Activated naive CD8-positive, alpha-beta T cell (primary cell): ENCODE measurements around the gene IQGAP2.

Experiments
- H3K27ac Mint-ChIP-seq: one replicate; pipeline ENCODE4 v1.8.0; 2021; ENCODE audit warnings: mixed read lengths
- H3K27me3 Mint-ChIP-seq: one replicate; pipeline ENCODE4 v1.8.0; 2021; ENCODE audit warnings: mixed read lengths
- H3K36me3 Mint-ChIP-seq: one replicate; pipeline ENCODE4 v1.8.0; 2021; ENCODE audit warnings: mixed read lengths
- H3K4me1 Mint-ChIP-seq: one replicate; pipeline ENCODE4 v1.8.0; 2021; ENCODE audit warnings: low read depth, mixed read lengths
- H3K4me3 Mint-ChIP-seq: one replicate; pipeline ENCODE4 v1.8.0; 2021; ENCODE audit warnings: mild to moderate bottlenecking, mixed read lengths
- H3K9me3 Mint-ChIP-seq: one replicate; pipeline ENCODE4 v1.8.0; 2021; ENCODE audit warnings: low read depth, mixed read lengths

Gene IQGAP2

GRCh38 chr5:76468635-76469425 lies 65.7 kb downstream of the IQGAP2 start:
- peak overlapping the region; percentile 72 for H3K27ac Mint-ChIP-seq
- H3K4me3 Mint-ChIP-seq = no peak overlapping the region
- H3K27me3 Mint-ChIP-seq = no peaks in the 10 kb centered on the region
- peaks cover 24% of the 10 kb centered on the region for H3K36me3 Mint-ChIP-seq
- peaks cover 68% of the 10 kb centered on the region for H3K4me1 Mint-ChIP-seq
- H3K9me3 Mint-ChIP-seq = no peaks in the 10 kb centered on the region

DNA sequence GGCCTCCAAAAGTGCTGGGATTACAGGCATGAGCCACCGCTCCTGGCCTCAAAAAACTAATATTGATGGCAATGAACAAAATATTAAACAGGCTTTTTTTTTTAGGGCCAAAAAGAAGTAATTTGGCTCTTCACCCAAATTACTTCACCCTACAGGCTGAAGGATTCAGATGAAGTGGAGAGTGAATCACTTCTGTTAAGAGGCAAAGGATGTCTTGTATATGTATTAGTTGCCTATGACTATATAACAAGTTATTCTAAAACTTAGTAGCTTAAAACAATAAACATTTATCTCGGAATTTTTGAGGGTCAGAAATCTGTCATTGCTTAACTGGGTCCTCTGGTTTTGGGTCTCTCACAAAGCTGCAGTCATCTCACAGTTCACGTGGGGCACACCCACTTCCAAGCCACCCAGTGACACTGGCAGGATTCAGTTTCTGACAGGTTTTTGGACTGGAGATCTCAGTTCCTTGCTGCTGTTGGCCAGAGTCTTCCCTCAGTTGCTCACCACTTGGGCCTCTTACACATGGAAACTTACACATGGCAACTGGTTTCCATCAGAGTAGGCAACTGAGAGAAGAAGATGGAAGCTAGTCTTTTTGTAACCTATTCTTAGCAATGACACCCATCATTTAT lies 66.7 kb downstream of the IQGAP2 start:
- Mint-ChIP-seq H3K9me3 (no peaks in the 10 kb centered on the region), H3K27me3 (no peaks in the 10 kb centered on the region), H3K4me1 (peaks cover 77% of the 10 kb centered on the region), H3K27ac (peak overlapping the region; percentile 34), H3K36me3 (peaks cover 21% of the 10 kb centered on the region), H3K4me3 (no peak overlapping the region)

DNA sequence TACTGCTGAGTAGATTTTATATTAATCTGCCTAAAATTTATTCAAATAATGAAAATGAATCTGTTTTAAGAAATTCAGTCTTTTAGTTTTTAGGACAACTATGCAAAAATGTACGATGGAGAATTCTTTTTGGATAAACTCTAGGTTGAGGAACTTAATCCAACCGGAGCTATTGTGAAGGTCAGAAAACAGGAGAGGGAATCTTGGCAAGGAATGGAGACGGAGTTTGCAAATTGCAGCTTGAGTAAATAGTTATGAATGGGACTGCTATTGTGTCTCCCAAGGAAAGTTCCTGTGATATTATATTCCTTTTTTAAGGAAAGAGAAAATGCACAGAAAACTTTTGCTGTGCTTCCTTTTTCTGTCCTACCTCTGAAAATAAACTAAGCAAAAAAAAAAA lies 67.9 kb downstream of the IQGAP2 start:
- peaks cover 86% of the 10 kb centered on the region for H3K4me1 Mint-ChIP-seq
- no peak overlapping the region for H3K4me3 Mint-ChIP-seq

DNA sequence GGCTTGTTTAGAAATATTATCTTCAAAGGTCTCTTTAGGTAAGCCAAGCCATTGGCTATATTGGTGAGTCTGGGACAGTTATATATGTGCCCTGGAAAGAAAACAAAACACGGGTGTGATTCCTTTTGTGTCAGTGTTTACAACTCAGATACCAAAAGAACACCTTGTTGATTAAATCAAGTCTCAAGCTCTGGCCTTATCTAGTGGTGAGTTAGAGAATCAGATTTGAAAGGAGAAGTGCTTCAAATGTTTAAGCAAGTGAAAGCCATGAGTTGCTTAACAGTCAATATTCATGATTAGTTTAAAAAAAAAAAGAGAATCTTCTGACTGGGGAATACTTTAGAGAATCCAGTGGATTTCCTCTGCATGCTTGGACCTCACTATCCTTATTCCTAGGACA lies 68.3 kb downstream of the IQGAP2 start:
- Mint-ChIP-seq H3K36me3 (peaks cover 14% of the 10 kb centered on the region), H3K4me1 (peaks cover 86% of the 10 kb centered on the region), H3K4me3 (no peak overlapping the region), H3K9me3 (no peaks in the 10 kb centered on the region), H3K27me3 (no peaks in the 10 kb centered on the region), H3K27ac (peak overlapping the region; percentile 90)

More for the DNA sequence above, 67.9 kb downstream of the IQGAP2 start:
- Mint-ChIP-seq H3K27ac (peak overlapping the region; percentile 90), H3K9me3 (no peaks in the 10 kb centered on the region), H3K27me3 (no peaks in the 10 kb centered on the region), H3K36me3 (peaks cover 15% of the 10 kb centered on the region)

DNA sequence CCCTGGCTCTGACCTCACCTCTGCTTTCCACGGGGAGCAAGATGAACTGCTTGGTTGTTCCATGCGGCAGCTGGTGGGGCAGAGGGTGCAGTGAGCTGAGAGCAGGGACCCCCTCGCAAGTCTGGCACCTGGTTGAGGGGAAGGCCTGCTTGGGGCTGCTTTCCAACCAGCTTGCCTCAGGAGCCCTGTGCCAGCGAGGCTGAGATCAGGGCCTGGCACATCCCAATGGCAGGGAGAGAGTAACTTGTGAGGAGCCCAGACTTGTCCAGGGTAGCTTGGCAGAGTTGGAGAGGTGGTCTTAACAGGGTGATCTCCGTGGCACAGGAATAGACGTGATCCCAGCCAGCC lies 68.9 kb downstream of the IQGAP2 start:
- no peak overlapping the region for H3K4me3 Mint-ChIP-seq
- no peaks in the 10 kb centered on the region for H3K9me3 Mint-ChIP-seq
- no peaks in the 10 kb centered on the region for H3K27me3 Mint-ChIP-seq
- H3K36me3 Mint-ChIP-seq = peaks cover 14% of the 10 kb centered on the region
- peaks cover 84% of the 10 kb centered on the region for H3K4me1 Mint-ChIP-seq
- peak overlapping the region; percentile 90 for H3K27ac Mint-ChIP-seq

DNA sequence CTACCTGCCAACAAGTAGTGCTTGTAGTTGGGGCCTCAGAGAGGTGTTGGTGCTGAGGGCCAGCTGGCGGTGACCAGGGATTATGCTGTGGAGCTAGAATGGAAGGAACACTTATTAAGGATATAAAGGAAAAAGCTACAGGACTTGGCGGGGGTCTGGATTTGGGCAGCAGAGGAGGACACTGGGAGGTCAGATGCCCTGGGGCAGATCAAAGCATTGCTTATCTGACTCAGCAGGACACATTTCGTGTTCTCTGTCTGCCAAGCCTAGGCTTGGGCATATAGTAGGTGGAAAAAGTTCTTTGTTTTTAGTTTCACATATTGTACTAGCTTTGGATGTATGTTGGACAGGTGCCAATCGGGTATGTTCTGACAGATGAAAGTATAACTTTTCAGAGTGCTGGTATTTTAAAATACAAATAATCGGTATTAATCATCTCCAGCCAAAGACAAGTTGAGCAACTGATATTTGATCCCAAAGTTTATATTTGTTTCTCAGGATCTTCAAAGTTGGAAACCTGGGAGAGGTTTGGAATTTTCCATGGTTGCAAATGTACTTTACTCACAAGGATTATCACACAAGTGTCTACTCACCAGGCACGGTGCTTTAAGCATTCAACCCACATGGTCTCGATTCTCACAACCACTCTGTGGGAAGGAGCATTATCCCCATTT lies 69.4 kb downstream of the IQGAP2 start:
- Mint-ChIP-seq H3K9me3 (no peaks in the 10 kb centered on the region), H3K27ac (peak overlapping the region; percentile 90), H3K4me3 (peak overlapping the region; percentile 6), H3K36me3 (peaks cover 13% of the 10 kb centered on the region), H3K27me3 (no peaks in the 10 kb centered on the region), H3K4me1 (peaks cover 83% of the 10 kb centered on the region)

- no peak overlapping the region for H3K4me3 Mint-ChIP-seq
- H3K4me1 Mint-ChIP-seq = peaks cover 81% of the 10 kb centered on the region
These were observed 69.9 kb downstream of the IQGAP2 start for GRCh38 chr5:76473009-76473336.

GRCh38 chr5:76473661-76474060 lies 70.6 kb downstream of the IQGAP2 start:
- peaks cover 80% of the 10 kb centered on the region for H3K4me1 Mint-ChIP-seq
- no peaks in the 10 kb centered on the region for H3K9me3 Mint-ChIP-seq
- H3K27me3 Mint-ChIP-seq = no peaks in the 10 kb centered on the region
- H3K36me3 Mint-ChIP-seq = peaks cover 9% of the 10 kb centered on the region
- peak overlapping the region; percentile 33 for H3K4me3 Mint-ChIP-seq
- peak overlapping the region; percentile 90 for H3K27ac Mint-ChIP-seq

More at GRCh38 chr5:76473009-76473336, 69.9 kb downstream of the IQGAP2 start:
- Mint-ChIP-seq H3K27ac (peak overlapping the region; percentile 90), H3K9me3 (no peaks in the 10 kb centered on the region), H3K36me3 (peaks cover 11% of the 10 kb centered on the region), H3K27me3 (no peaks in the 10 kb centered on the region)

- H3K27ac Mint-ChIP-seq = peak overlapping the region; percentile 90
- no peaks in the 10 kb centered on the region for H3K27me3 Mint-ChIP-seq
- no peak overlapping the region for H3K4me3 Mint-ChIP-seq
- H3K4me1 Mint-ChIP-seq = peaks cover 82% of the 10 kb centered on the region
- H3K9me3 Mint-ChIP-seq = no peaks in the 10 kb centered on the region
- H3K36me3 Mint-ChIP-seq = peaks cover 11% of the 10 kb centered on the region
These were observed 71.3 kb downstream of the IQGAP2 start for GRCh38 chr5:76474377-76474776.

- H3K27me3 Mint-ChIP-seq = no peaks in the 10 kb centered on the region
- no peak overlapping the region for H3K4me3 Mint-ChIP-seq
- H3K36me3 Mint-ChIP-seq = peaks cover 8% of the 10 kb centered on the region
- H3K4me1 Mint-ChIP-seq = peaks cover 83% of the 10 kb centered on the region
- peak overlapping the region; percentile 70 for H3K27ac Mint-ChIP-seq
- no peaks in the 10 kb centered on the region for H3K9me3 Mint-ChIP-seq
These were observed 72.3 kb downstream of the IQGAP2 start for GRCh38 chr5:76475385-76475784.

GRCh38 chr5:76475936-76476335 lies 72.9 kb downstream of the IQGAP2 start:
- peaks cover 8% of the 10 kb centered on the region for H3K36me3 Mint-ChIP-seq
- no peak overlapping the region for H3K4me3 Mint-ChIP-seq
- peaks cover 80% of the 10 kb centered on the region for H3K4me1 Mint-ChIP-seq
- H3K27ac Mint-ChIP-seq = peak overlapping the region; percentile 70
- no peaks in the 10 kb centered on the region for H3K27me3 Mint-ChIP-seq
- H3K9me3 Mint-ChIP-seq = no peaks in the 10 kb centered on the region

- Mint-ChIP-seq H3K4me3 (no peak overlapping the region), H3K9me3 (no peaks in the 10 kb centered on the region), H3K36me3 (peaks cover 8% of the 10 kb centered on the region), H3K4me1 (peaks cover 74% of the 10 kb centered on the region), H3K27ac (no peak overlapping the region), H3K27me3 (no peaks in the 10 kb centered on the region)
These were observed 73.5 kb downstream of the IQGAP2 start for GRCh38 chr5:76476474-76477038.

DNA sequence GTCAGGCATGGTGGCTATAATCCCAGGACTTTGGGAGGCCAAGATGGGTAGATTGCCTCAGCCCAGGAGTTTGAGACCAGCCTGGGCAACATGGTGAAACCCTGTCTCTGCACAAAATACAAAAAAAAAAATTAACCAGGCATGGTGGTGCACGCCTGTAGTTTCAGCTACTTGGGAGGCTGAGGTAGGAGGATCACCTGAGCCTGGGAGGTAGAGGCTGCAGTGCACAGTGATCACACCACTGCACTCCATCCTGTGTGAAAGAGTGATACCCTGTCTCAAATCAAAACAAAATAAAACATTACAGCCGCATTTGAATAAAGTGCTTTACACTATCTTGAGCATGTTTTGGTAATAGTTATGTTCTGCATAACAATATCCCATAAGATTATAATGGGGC lies 74.0 kb downstream of the IQGAP2 start:
- peaks cover 70% of the 10 kb centered on the region for H3K4me1 Mint-ChIP-seq

GRCh38 chr5:76477571-76477970 lies 74.5 kb downstream of the IQGAP2 start:
- Mint-ChIP-seq H3K9me3 (no peaks in the 10 kb centered on the region), H3K27me3 (no peaks in the 10 kb centered on the region), H3K27ac (no peak overlapping the region), H3K36me3 (peaks cover 8% of the 10 kb centered on the region), H3K4me1 (peaks cover 66% of the 10 kb centered on the region), H3K4me3 (no peak overlapping the region)

More for the DNA sequence above, 74.0 kb downstream of the IQGAP2 start:
- no peaks in the 10 kb centered on the region for H3K27me3 Mint-ChIP-seq
- H3K4me3 Mint-ChIP-seq = no peak overlapping the region
- H3K27ac Mint-ChIP-seq = no peak overlapping the region
- H3K9me3 Mint-ChIP-seq = no peaks in the 10 kb centered on the region
- peaks cover 8% of the 10 kb centered on the region for H3K36me3 Mint-ChIP-seq

DNA sequence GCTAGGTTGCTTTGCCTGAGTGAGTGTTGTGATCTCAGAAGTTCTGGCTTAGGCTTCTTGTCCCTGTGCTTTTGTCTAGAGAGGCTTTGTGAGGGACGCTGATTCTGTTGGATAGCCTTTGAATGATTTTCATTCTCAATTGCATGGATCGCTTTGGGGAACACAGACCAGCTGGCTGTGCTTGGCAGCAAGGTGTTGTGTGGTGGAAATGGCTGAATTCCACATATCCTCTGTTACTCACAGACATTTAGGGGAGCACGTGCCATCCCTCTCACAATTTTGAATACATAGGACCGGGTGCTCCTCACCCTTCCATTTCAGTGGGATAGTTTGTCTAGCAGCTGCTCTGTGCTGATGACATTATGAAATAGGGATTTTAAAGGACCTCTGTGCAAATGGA lies 76.2 kb downstream of the IQGAP2 start:
- peaks cover 62% of the 10 kb centered on the region for H3K4me1 Mint-ChIP-seq
- H3K4me3 Mint-ChIP-seq = no peak overlapping the region
- H3K27ac Mint-ChIP-seq = no peak overlapping the region
- peaks cover 8% of the 10 kb centered on the region for H3K36me3 Mint-ChIP-seq
- H3K9me3 Mint-ChIP-seq = no peaks in the 10 kb centered on the region
- no peaks in the 10 kb centered on the region for H3K27me3 Mint-ChIP-seq
